ENCODE data around the gene PPDPF. TPM values are rescaled to one million over a fixed set of nuclear protein-coding genes. Genes with fewer than 3 reads are reported as not detected.

Gene PPDPF
- total RNA-seq, 1 experiment from 2014 or later = 517 TPM

GRCh38 chr20:63492982-63493381, 27.6 kb upstream of the PPDPF start:
- no peaks in the 10 kb centered on the region for H3K4me1 Mint-ChIP-seq (ENCODE audit: low read depth, unreplicated experiment)
- CTCF ChIA-PET = interaction anchor here (0.5 to 0.6 kb wide), 3 partner anchors 9 to 131 kb away, joined by 3 to 5 read pairs (median 5); no protein-coding TSS in a partner anchor
- H3K27me3 Mint-ChIP-seq (ENCODE audit: unreplicated experiment) = no peaks in the 10 kb centered on the region
- H3K36me3 Mint-ChIP-seq (ENCODE audit: insufficient read depth, unreplicated experiment) = peaks cover 73% of the 10 kb centered on the region
- intact Hi-C loops (cut with micrococcal nuclease; ENCODE audit: unreplicated experiment) = no loop called here
- no TSS peak for BruUV-seq (replicated peaks)
- H3K4me3 Mint-ChIP-seq (ENCODE audit: low read depth, unreplicated experiment) = no peak overlapping the region
- H3K9me3 Mint-ChIP-seq (ENCODE audit: low read depth, unreplicated experiment) = peaks cover 7% of the 10 kb centered on the region
- no peak for DNase-seq
- H3K27ac Mint-ChIP-seq (ENCODE audit: unreplicated experiment) = no peak overlapping the region
- no peak for TF ChIP-seq CTCF (IDR thresholded peaks at IDR 0.05; ENCODE audit: unreplicated experiment)

- Mint-ChIP-seq H3K4me1 (ENCODE audit: low read depth, unreplicated experiment) (no peaks in the 10 kb centered on the region), H3K27ac (ENCODE audit: unreplicated experiment) (no peak overlapping the region), H3K4me3 (ENCODE audit: low read depth, unreplicated experiment) (no peak overlapping the region), H3K9me3 (ENCODE audit: low read depth, unreplicated experiment) (peaks cover 7% of the 10 kb centered on the region), H3K27me3 (ENCODE audit: unreplicated experiment) (no peaks in the 10 kb centered on the region), H3K36me3 (ENCODE audit: insufficient read depth, unreplicated experiment) (peaks cover 77% of the 10 kb centered on the region)
- DNase-seq = no peak
- CTCF ChIA-PET = interaction anchor here (0.6 to 0.7 kb wide), 2 partner anchors 12 to 15 kb away, joined by 3 to 5 read pairs; no protein-coding TSS in a partner anchor
- no peak for TF ChIP-seq CTCF (IDR thresholded peaks at IDR 0.05; ENCODE audit: unreplicated experiment)
- intact Hi-C loops (cut with micrococcal nuclease; ENCODE audit: unreplicated experiment) = no loop called here
- no TSS peak for BruUV-seq (replicated peaks)
Observed at GRCh38 chr20:63493563-63494020, 27.0 kb upstream of the PPDPF start.

GRCh38 chr20:63494084-63494419, 26.5 kb upstream of the PPDPF start:
- Mint-ChIP-seq H3K4me1 (ENCODE audit: low read depth, unreplicated experiment) (no peaks in the 10 kb centered on the region), H3K27ac (ENCODE audit: unreplicated experiment) (no peak overlapping the region), H3K4me3 (ENCODE audit: low read depth, unreplicated experiment) (no peak overlapping the region), H3K9me3 (ENCODE audit: low read depth, unreplicated experiment) (peaks cover 7% of the 10 kb centered on the region), H3K36me3 (ENCODE audit: insufficient read depth, unreplicated experiment) (peaks cover 75% of the 10 kb centered on the region), H3K27me3 (ENCODE audit: unreplicated experiment) (no peaks in the 10 kb centered on the region)
- no peak for DNase-seq
- CTCF ChIA-PET = interaction anchor here (0.7 kb wide), 1 partner anchor 11 kb away, joined by 3 read pairs; no protein-coding TSS in a partner anchor
- TF ChIP-seq CTCF (IDR thresholded peaks at IDR 0.05; ENCODE audit: unreplicated experiment) = no peak
- no TSS peak for BruUV-seq (replicated peaks)
- intact Hi-C loops (cut with micrococcal nuclease; ENCODE audit: unreplicated experiment) = no loop called here

GRCh38 chr20:63494420-63495166, 26.0 kb upstream of the PPDPF start:
- Mint-ChIP-seq H3K9me3 (ENCODE audit: low read depth, unreplicated experiment) (peaks cover 7% of the 10 kb centered on the region), H3K27me3 (ENCODE audit: unreplicated experiment) (no peaks in the 10 kb centered on the region), H3K36me3 (ENCODE audit: insufficient read depth, unreplicated experiment) (peaks cover 74% of the 10 kb centered on the region), H3K4me1 (ENCODE audit: low read depth, unreplicated experiment) (no peaks in the 10 kb centered on the region), H3K27ac (ENCODE audit: unreplicated experiment) (no peak overlapping the region), H3K4me3 (ENCODE audit: low read depth, unreplicated experiment) (no peak overlapping the region)
- BruUV-seq (replicated peaks) = no TSS peak
- DNase-seq = no peak
- TF ChIP-seq CTCF (IDR thresholded peaks at IDR 0.05; ENCODE audit: unreplicated experiment) = no peak
- CTCF ChIA-PET = interaction anchor here (0.7 kb wide), 1 partner anchor 11 kb away, joined by 3 read pairs; no protein-coding TSS in a partner anchor
- intact Hi-C loops (cut with micrococcal nuclease; ENCODE audit: unreplicated experiment) = no loop called here
